DND-41 (cell line): Measurements from ENCODE around the gene EXD3.

Source experiments
- ATAC-seq: fragments of 200-7000 bp; cut with Tn5 transposase; 3 replicates; pipeline ENCODE4 v1.9.1; 2021; ENCODE audit warnings: low read depth; ENCODE audit not compliant: insufficient read depth
- DNase-seq: peaks from one replicate; pipeline ENCODE4 v3.0.0-alpha.2; 2020
- H2AFZ ChIP-seq: 2 replicates; pipeline ENCODE4 v1.6.0; 2012; ENCODE audit warnings: low read depth, low read length
- H3K27ac ChIP-seq: 2 replicates; pipeline ENCODE4 v1.5.1; 2012; ENCODE audit warnings: low read length, inconsistent platforms
- H3K27me3 ChIP-seq: fragments of 200-600 bp; sonication (generic); 2 replicates; pipeline ENCODE4 v1.6.0; 2012; ENCODE audit warnings: low read length, mild to moderate bottlenecking, inconsistent platforms; ENCODE audit not compliant: insufficient read depth, poor library complexity
- H3K36me3 ChIP-seq: 2 replicates; pipeline ENCODE4 v1.5.1; 2012; ENCODE audit warnings: low read length, inconsistent platforms; ENCODE audit not compliant: insufficient read depth
- H3K4me1 ChIP-seq: 2 replicates; pipeline ENCODE4 v1.5.1; 2012; ENCODE audit warnings: mild to moderate bottlenecking, low read length; ENCODE audit not compliant: insufficient read depth
- H3K4me2 ChIP-seq: 2 replicates; pipeline ENCODE4 v1.6.0; 2012; ENCODE audit warnings: mild to moderate bottlenecking, moderate library complexity, low read length, inconsistent platforms; ENCODE audit not compliant: insufficient read depth
- H3K4me3 ChIP-seq, 2 experiments: fragments of 200-600 bp in 1 of 2; shearing (Covaris generic) in 1 of 2; 2 replicates each; pipeline ENCODE4 v1.5.1; 2012 to 2016; ENCODE audit warnings: inconsistent platforms in 2 of 2, low read length in 2 of 2, mild to moderate bottlenecking in 2 of 2, low read depth in 1 of 2, moderate library complexity in 1 of 2
- H3K79me2 ChIP-seq: 2 replicates; pipeline ENCODE4 v1.6.0; 2012; ENCODE audit warnings: low read length, inconsistent platforms; ENCODE audit not compliant: insufficient read depth
- H3K9ac ChIP-seq: 2 replicates; pipeline ENCODE4 v1.6.0; 2012; ENCODE audit warnings: low read depth, mild to moderate bottlenecking, inconsistent platforms, low read length, moderate library complexity
- H3K9me3 ChIP-seq: 2 replicates; pipeline ENCODE4 v1.5.1; 2012; ENCODE audit warnings: low read length, moderate library complexity, mild to moderate bottlenecking, inconsistent platforms; ENCODE audit not compliant: insufficient read depth, severe bottlenecking
- H4K20me1 ChIP-seq: 2 replicates; pipeline ENCODE4 v1.6.0; 2012; ENCODE audit warnings: low read length; ENCODE audit not compliant: insufficient read depth
- CTCF ChIP-seq: IDR thresholded peaks from 2 replicates; pipeline ENCODE4 v1.5.1; 2012; ENCODE audit warnings: borderline replicate concordance, low read length, moderate library complexity, mild to moderate bottlenecking; ENCODE audit not compliant: poor library complexity, severe bottlenecking; ENCODE audit errors: extremely low read depth
- EZH2 ChIP-seq: IDR thresholded peaks from 3 replicates; pipeline ENCODE4 v1.6.1; 2012; ENCODE audit warnings: borderline replicate concordance, low read depth, mild to moderate bottlenecking, moderate library complexity, low read length, inconsistent platforms; ENCODE audit not compliant: severe bottlenecking

EXD3 gene

GRCh38 chr9:137312852-137313325 is 110.1 kb downstream of the EXD3 start:
- Histone ChIP-seq H3K9me3 (no peaks in the 10 kb centered on the region), H3K4me3 (no peak overlapping the region), H3K9ac (no peak overlapping the region), H4K20me1 (no peaks in the 10 kb centered on the region), H2AFZ (no peak overlapping the region), H3K27ac (no peak overlapping the region), H3K4me2 (no peak overlapping the region), H3K4me1 (no peaks in the 10 kb centered on the region), H3K36me3 (no peaks in the 10 kb centered on the region), H3K27me3 (no peaks in the 10 kb centered on the region), H3K79me2 (no peaks in the 10 kb centered on the region)
- DNase-seq (no peak), ATAC-seq (no peak)
- TF ChIP-seq CTCF (no peak), EZH2 (no peak)

GRCh38 chr9:137311986-137312851 is 110.7 kb downstream of the EXD3 start:
- H3K4me2 ChIP-seq: no peak overlapping the region
- no peak for TF ChIP-seq EZH2
- H3K36me3 ChIP-seq: no peaks in the 10 kb centered on the region
- ATAC-seq (no peak), DNase-seq (no peak)
- no peaks in the 10 kb centered on the region for H3K4me1 ChIP-seq
- no peaks in the 10 kb centered on the region for H3K79me2 ChIP-seq
- no peaks in the 10 kb centered on the region for H4K20me1 ChIP-seq
- no peak overlapping the region for H3K9ac ChIP-seq
- H2AFZ ChIP-seq: no peak overlapping the region
- no peaks in the 10 kb centered on the region for H3K27me3 ChIP-seq
- no peaks in the 10 kb centered on the region for H3K9me3 ChIP-seq
- H3K4me3 ChIP-seq: no peak overlapping the region
- H3K27ac ChIP-seq: no peak overlapping the region

GRCh38 chr9:137311171-137311985 is 111.6 kb downstream of the EXD3 start:
- H3K4me1 ChIP-seq: no peaks in the 10 kb centered on the region
- no peaks in the 10 kb centered on the region for H3K27me3 ChIP-seq
- no peak overlapping the region for H3K4me3 ChIP-seq
- H3K9me3 ChIP-seq: no peaks in the 10 kb centered on the region
- no peaks in the 10 kb centered on the region for H3K79me2 ChIP-seq
- H4K20me1 ChIP-seq: no peaks in the 10 kb centered on the region
- H3K4me2 ChIP-seq: no peak overlapping the region
- DNase-seq (no peak), ATAC-seq (no peak)
- TF ChIP-seq CTCF: no peak
- TF ChIP-seq EZH2: no peak
- H2AFZ ChIP-seq: no peak overlapping the region
- no peaks in the 10 kb centered on the region for H3K36me3 ChIP-seq
- H3K9ac ChIP-seq: no peak overlapping the region
- H3K27ac ChIP-seq: no peak overlapping the region
